Activated naive CD4-positive, alpha-beta T cell treated with anti-CD3 and anti-CD28 coated beads for 36 hours (primary cell): Measurements from ENCODE around the gene GIPC1. TPM values are rescaled to one million over a fixed set of nuclear protein-coding genes. Genes with fewer than 3 reads are reported as not detected.
"Not testable (repeated sequence)": the region's sequence is repeated elsewhere in the genome, so short reads cannot be mapped to it uniquely, and the experiment has no call there.

Experiments
- CTCF ChIA-PET: fragments of 350-600 bp; sonication (Branson Sonifier 250); formaldehyde crosslinking; loops from one replicate; lab custom pipeline; 2021; ENCODE audit warnings: antibody characterized with exemption; lab: Charles Lee
- DNase-seq: peaks from one replicate; pipeline ENCODE4 v3.0.0-alpha.2; 2020
- H3K27ac Mint-ChIP-seq: one replicate; pipeline ENCODE4 v1.8.0; 2021; ENCODE audit warnings: mild to moderate bottlenecking, mixed read lengths
- H3K27me3 Mint-ChIP-seq: one replicate; pipeline ENCODE4 v1.8.0; 2021; ENCODE audit warnings: low read depth, mixed read lengths
- H3K36me3 Mint-ChIP-seq: one replicate; pipeline ENCODE4 v1.8.0; 2021; ENCODE audit warnings: low read depth, mixed read lengths
- H3K4me1 Mint-ChIP-seq: one replicate; pipeline ENCODE4 v1.8.0; 2021; ENCODE audit warnings: low read depth, mixed read lengths
- H3K4me3 Mint-ChIP-seq: one replicate; pipeline ENCODE4 v1.8.0; 2021; ENCODE audit warnings: mild to moderate bottlenecking, moderate library complexity, mixed read lengths
- H3K9me3 Mint-ChIP-seq: one replicate; pipeline ENCODE4 v1.8.0; 2021; ENCODE audit warnings: mixed read lengths
- intact Hi-C: fragments of 100-400 bp; cut with micrococcal nuclease; formaldehyde crosslinking; loops from one replicate; pipeline ENCODE4 v1.15.1; 2023
- total RNA-seq, 2 experiments: library from RNA; stranded (reverse); gene quantifications; one replicate each; pipeline ENCODE4 v1.2.3, GENCODE V29; 2021

The GIPC1 gene
- total RNA-seq, 2 experiments from 2014 or later = 15.4 to 16.5 TPM

GRCh38 chr19:14516048-14516534 is 20.2 kb upstream of the GIPC1 start:
- CTCF ChIA-PET = interaction anchor here (0.6 to 1.2 kb wide), 5 partner anchors 9 to 37 kb away, joined by 3 to 5 read pairs (median 4); no protein-coding TSS in a partner anchor
- no peak for DNase-seq
- intact Hi-C loops = loop anchor here (5.0 kb wide), 1 partner anchor 171 kb away; no protein-coding TSS in a partner anchor
- Mint-ChIP-seq H3K36me3 (peaks cover 36% of the 10 kb centered on the region), H3K4me3 (peak overlapping the region; percentile 89), H3K27ac (peak overlapping the region; percentile 83), H3K4me1 (peaks cover 51% of the 10 kb centered on the region), H3K27me3 (no peaks in the 10 kb centered on the region), H3K9me3 (no peaks in the 10 kb centered on the region)

GRCh38 chr19:14515501-14516047 is 19.6 kb upstream of the GIPC1 start:
- no peaks in the 10 kb centered on the region for H3K27me3 Mint-ChIP-seq
- intact Hi-C loops = loop anchor here (5.0 kb wide), 1 partner anchor 172 kb away; no protein-coding TSS in a partner anchor
- H3K4me1 Mint-ChIP-seq = peaks cover 56% of the 10 kb centered on the region
- CTCF ChIA-PET = interaction anchor here (0.6 to 1.2 kb wide), 4 partner anchors 10 to 37 kb away, joined by 3 to 5 read pairs (median 4); no protein-coding TSS in a partner anchor
- no peaks in the 10 kb centered on the region for H3K9me3 Mint-ChIP-seq
- peaks cover 36% of the 10 kb centered on the region for H3K36me3 Mint-ChIP-seq
- H3K27ac Mint-ChIP-seq = peak overlapping the region; percentile 83
- H3K4me3 Mint-ChIP-seq = peak overlapping the region; percentile 89
- no peak for DNase-seq

- Mint-ChIP-seq H3K27ac (peak overlapping the region; percentile 83), H3K4me3 (peak overlapping the region; percentile 89), H3K9me3 (no peaks in the 10 kb centered on the region), H3K36me3 (peaks cover 36% of the 10 kb centered on the region), H3K27me3 (no peaks in the 10 kb centered on the region), H3K4me1 (peaks cover 55% of the 10 kb centered on the region)
- CTCF ChIA-PET = interaction anchor here (1.3 kb wide), 1 partner anchor 12 kb away, joined by 3 read pairs; no protein-coding TSS in a partner anchor
- intact Hi-C loops = no loop called here
- DNase-seq = no peak
Measured at GRCh38 chr19:14514215-14514863, 18.4 kb upstream of the GIPC1 start.

GRCh38 chr19:14512406-14512961 is 16.6 kb upstream of the GIPC1 start:
- peaks cover 33% of the 10 kb centered on the region for H3K36me3 Mint-ChIP-seq
- CTCF ChIA-PET = interaction anchor here (1.4 kb wide), 1 partner anchor 9 kb away, joined by 6 read pairs; no protein-coding TSS in a partner anchor
- H3K27ac Mint-ChIP-seq = no peak overlapping the region
- H3K27me3 Mint-ChIP-seq = no peaks in the 10 kb centered on the region
- intact Hi-C loops = no loop called here
- DNase-seq = no peak
- no peak overlapping the region for H3K4me3 Mint-ChIP-seq
- no peaks in the 10 kb centered on the region for H3K9me3 Mint-ChIP-seq
- H3K4me1 Mint-ChIP-seq = peaks cover 59% of the 10 kb centered on the region

GRCh38 chr19:14511229-14511593 is 15.3 kb upstream of the GIPC1 start:
- H3K4me1 Mint-ChIP-seq = peaks cover 64% of the 10 kb centered on the region
- peak overlapping the region; percentile 55 for H3K27ac Mint-ChIP-seq
- intact Hi-C loops = no loop called here
- CTCF ChIA-PET = no interaction called here
- no peak for DNase-seq
- H3K36me3 Mint-ChIP-seq = peaks cover 21% of the 10 kb centered on the region
- no peaks in the 10 kb centered on the region for H3K27me3 Mint-ChIP-seq
- H3K9me3 Mint-ChIP-seq = no peaks in the 10 kb centered on the region
- no peak overlapping the region for H3K4me3 Mint-ChIP-seq

- CTCF ChIA-PET = no interaction called here
- no peaks in the 10 kb centered on the region for H3K27me3 Mint-ChIP-seq
Measured at GRCh38 chr19:14510311-14511228, 14.6 kb upstream of the GIPC1 start.

GRCh38 chr19:14507704-14508542 is 12.0 kb upstream of the GIPC1 start:
- peaks cover 72% of the 10 kb centered on the region for H3K4me1 Mint-ChIP-seq
- CTCF ChIA-PET = interaction anchor here (0.6 to 5.1 kb wide), 7 partner anchors 12 to 1529 kb away, joined by 4 to 26 read pairs (median 5); partner anchors contain the start of gene GIPC1
- H3K9me3 Mint-ChIP-seq = no peaks in the 10 kb centered on the region
- H3K27ac Mint-ChIP-seq = peak overlapping the region; percentile 72
- no peak for DNase-seq
- H3K36me3 Mint-ChIP-seq = no peaks in the 10 kb centered on the region
- intact Hi-C loops = loop anchor here (1.0 to 2.0 kb wide), 2 partner anchors 10 to 43 kb away; partner anchors contain the start of gene DNAJB1
- H3K4me3 Mint-ChIP-seq = peak overlapping the region; percentile 41
- no peaks in the 10 kb centered on the region for H3K27me3 Mint-ChIP-seq

More at GRCh38 chr19:14510311-14511228, 14.6 kb upstream of the GIPC1 start:
- no peak overlapping the region for H3K4me3 Mint-ChIP-seq
- DNase-seq = peak; percentile 43
- intact Hi-C loops = no loop called here
- H3K27ac Mint-ChIP-seq = peak overlapping the region; percentile 55
- H3K9me3 Mint-ChIP-seq = no peaks in the 10 kb centered on the region
- peaks cover 14% of the 10 kb centered on the region for H3K36me3 Mint-ChIP-seq
- peaks cover 64% of the 10 kb centered on the region for H3K4me1 Mint-ChIP-seq

- H3K9me3 Mint-ChIP-seq = no peaks in the 10 kb centered on the region
- CTCF ChIA-PET = interaction anchor here (0.6 to 5.1 kb wide), 12 partner anchors 8 to 50 kb away, joined by 3 to 26 read pairs (median 4); partner anchors contain the start of gene GIPC1
- peak overlapping the region; percentile 69 for H3K27ac Mint-ChIP-seq
- intact Hi-C loops = loop anchor here (2.0 kb wide), 1 partner anchor 45 kb away; no protein-coding TSS in a partner anchor
- DNase-seq = peak; percentile 87
- no peaks in the 10 kb centered on the region for H3K27me3 Mint-ChIP-seq
- H3K4me1 Mint-ChIP-seq = peaks cover 63% of the 10 kb centered on the region
- no peaks in the 10 kb centered on the region for H3K36me3 Mint-ChIP-seq
- no peak overlapping the region for H3K4me3 Mint-ChIP-seq
Measured at GRCh38 chr19:14505488-14506239, 9.7 kb upstream of the GIPC1 start.

- H3K4me3 Mint-ChIP-seq, DNase-seq, H3K36me3 Mint-ChIP-seq, H3K27me3 Mint-ChIP-seq, H3K27ac Mint-ChIP-seq, intact Hi-C loops, H3K9me3 Mint-ChIP-seq: not testable (repeated sequence)
- CTCF ChIA-PET = interaction anchor here (0.6 to 5.1 kb wide), 10 partner anchors 8 to 66 kb away, joined by 3 to 26 read pairs (median 4); partner anchors contain the start of gene GIPC1
- H3K4me1 Mint-ChIP-seq = peaks cover 55% of the 10 kb centered on the region
Measured at GRCh38 chr19:14504575-14504974, 8.6 kb upstream of the GIPC1 start.

- Mint-ChIP-seq H3K36me3 (no peaks in the 10 kb centered on the region), H3K9me3 (no peaks in the 10 kb centered on the region), H3K27ac (no peak overlapping the region), H3K27me3 (no peaks in the 10 kb centered on the region), H3K4me1 (peaks cover 47% of the 10 kb centered on the region), H3K4me3 (no peak overlapping the region)
- CTCF ChIA-PET = interaction anchor here (0.6 to 5.1 kb wide), 11 partner anchors 8 to 246 kb away, joined by 3 to 26 read pairs (median 5); partner anchors contain the start of gene GIPC1
- intact Hi-C loops = no loop called here
- DNase-seq = no peak
Measured at GRCh38 chr19:14503285-14503684, 7.4 kb upstream of the GIPC1 start.
